PC-9 (cell line): ENCODE results near the gene YTHDF2. TPM values are rescaled to one million over a fixed set of nuclear protein-coding genes. Genes with fewer than 3 reads are reported as not detected.
"Not testable (repeated sequence)": the region's sequence is repeated elsewhere in the genome, so short reads cannot be mapped to it uniquely, and the experiment has no call there.

Experiments
- BruUV-seq: library from RNA; stranded (reverse); fragments of 400-500 nt; replicated peaks from 2 replicates; lab custom pipeline; 2021; lab: Mats Ljungman, UMichigan
- CTCF ChIA-PET: fragments of 300-600 bp; sonication (Branson Sonifier 250); formaldehyde crosslinking; loops from one replicate; lab custom pipeline; 2022; ENCODE audit warnings: antibody characterized with exemption; lab: Charles Lee
- POLR2A ChIA-PET: fragments of 300-600 bp; sonication (Branson Sonifier 250); formaldehyde crosslinking; loops from one replicate; lab custom pipeline; 2022; ENCODE audit warnings: antibody characterized with exemption; ENCODE audit not compliant: unreplicated experiment; lab: Charles Lee
- DNase-seq, 2 experiments: peaks; one replicate each; pipeline versions ENCODE4 v3.0.0 to v3.0.0-alpha.2; 2015 to 2022; ENCODE audit warnings: mixed read lengths in 1 of 2
- H2AFZ ChIP-seq: fragments of 200-600 bp; sonication (generic); 2 replicates; pipeline ENCODE4 v1.8.1; 2017; ENCODE audit warnings: antibody characterized with exemption
- H3F3A ChIP-seq: fragments of 200-600 bp; sonication (generic); 2 replicates; pipeline ENCODE4 v1.8.1; 2017; ENCODE audit warnings: antibody characterized with exemption, mild to moderate bottlenecking, low read depth; ENCODE audit not compliant: insufficient read depth
- H3K27ac ChIP-seq: fragments of 200-600 bp; sonication (generic); 2 replicates; pipeline ENCODE4 v1.6.1; 2016; ENCODE audit warnings: mixed run types
- H3K27me3 ChIP-seq: fragments of 200-600 bp; sonication (generic); 2 replicates; pipeline ENCODE4 v1.6.1; 2016; ENCODE audit warnings: low read depth, mixed run types; ENCODE audit not compliant: insufficient read depth
- H3K36me3 ChIP-seq: fragments of 200-600 bp; sonication (generic); 2 replicates; pipeline ENCODE4 v1.6.1; 2016; ENCODE audit warnings: low read depth, mixed run types
- H3K4me1 ChIP-seq: fragments of 200-600 bp; sonication (generic); replicated peaks from 2 replicates; pipeline ENCODE4 v1.6.1; 2016; ENCODE audit warnings: mixed run types; ENCODE audit not compliant: insufficient read depth
- H3K4me2 ChIP-seq: fragments of 200-600 bp; sonication (generic); 2 replicates; pipeline ENCODE4 v1.6.1; 2017; ENCODE audit warnings: mixed run types
- H3K4me3 ChIP-seq: fragments of 200-600 bp; sonication (generic); 2 replicates; pipeline ENCODE4 v1.6.1; 2016; ENCODE audit warnings: mixed run types
- H3K79me2 ChIP-seq: fragments of 200-600 bp; sonication (generic); 2 replicates; pipeline ENCODE4 v1.6.1; 2017; ENCODE audit warnings: low read depth, mixed run types
- H3K9me2 ChIP-seq: fragments of 200-600 bp; sonication (generic); 2 replicates; pipeline ENCODE4 v1.8.1; 2017; ENCODE audit warnings: mild to moderate bottlenecking; ENCODE audit not compliant: insufficient read depth
- H3K9me3 ChIP-seq: fragments of 200-600 bp; sonication (generic); 2 replicates; pipeline ENCODE4 v1.8.1; 2016; ENCODE audit warnings: low read depth; ENCODE audit not compliant: insufficient read depth
- H4K20me1 ChIP-seq: fragments of 200-600 bp; sonication (generic); 2 replicates; pipeline ENCODE4 v1.8.1; 2017; ENCODE audit not compliant: insufficient read depth
- CTCF ChIP-seq: fragments of 200-600 bp; sonication (generic); conservative IDR thresholded peaks from 2 replicates; pipeline ENCODE4 v1.6.1; 2017; ENCODE audit warnings: mixed run types, antibody characterized with exemption, mild to moderate bottlenecking, moderate library complexity
- EZH2 ChIP-seq: fragments of 200-600 bp; sonication (generic); IDR thresholded peaks from 2 replicates; pipeline ENCODE4 v1.8.0; 2017; ENCODE audit warnings: antibody characterized with exemption, low read depth
- intact Hi-C: fragments of 100-400 bp; cut with micrococcal nuclease; formaldehyde crosslinking; loops from one replicate; pipeline ENCODE4 v1.10.0; 2022; ENCODE audit not compliant: unreplicated experiment
- total RNA-seq: library from RNA; stranded (reverse); gene quantifications from 2 replicates; pipeline ENCODE4 v1.2.3, GENCODE V29; 2021

The YTHDF2 gene
- total RNA-seq, 1 experiment from 2014 or later: 63.4 TPM

GRCh38 chr1:28719332-28719619 lies 17.5 kb upstream of the YTHDF2 start:
- ChIA-PET POLR2A (no interaction called here), CTCF (no interaction called here)
- H3K36me3 ChIP-seq: no peaks in the 10 kb centered on the region
- DNase-seq: no peak
- TF ChIP-seq CTCF (no peak; the same call in 1 of the 2 replicates), EZH2 (no peak)
- no peaks in the 10 kb centered on the region for H3F3A ChIP-seq
- H3K4me3 ChIP-seq: no peak overlapping the region
- no peaks in the 10 kb centered on the region for H3K79me2 ChIP-seq
- H3K4me1 ChIP-seq: 0 out of 2 replicates have a peak, but pooled peaks cover 4% of the 10 kb centered on the region
- no peak overlapping the region for H3K4me2 ChIP-seq
- H4K20me1 ChIP-seq: no peaks in the 10 kb centered on the region
- no peaks in the 10 kb centered on the region for H3K9me3 ChIP-seq
- no peak overlapping the region for H2AFZ ChIP-seq
- no peak overlapping the region for H3K27ac ChIP-seq
- no peaks in the 10 kb centered on the region for H3K27me3 ChIP-seq
- no peaks in the 10 kb centered on the region for H3K9me2 ChIP-seq
- intact Hi-C loops: no loop called here
- BruUV-seq: no TSS peak

GRCh38 chr1:28720376-28720775 lies 16.4 kb upstream of the YTHDF2 start:
- TF ChIP-seq EZH2 (no peak), CTCF (no peak)
- Histone ChIP-seq H4K20me1 (no peaks in the 10 kb centered on the region), H3F3A (no peaks in the 10 kb centered on the region), H3K36me3 (no peaks in the 10 kb centered on the region), H3K9me2 (no peaks in the 10 kb centered on the region), H3K4me1 (0 out of 2 replicates have a peak, but pooled peaks cover 4% of the 10 kb centered on the region), H3K79me2 (no peaks in the 10 kb centered on the region), H3K9me3 (no peaks in the 10 kb centered on the region), H3K27me3 (no peaks in the 10 kb centered on the region), H2AFZ (no peak overlapping the region), H3K4me2 (no peak overlapping the region), H3K4me3 (no peak overlapping the region), H3K27ac (no peak overlapping the region)
- POLR2A ChIA-PET: no interaction called here
- no peak for DNase-seq
- intact Hi-C loops: no loop called here
- no TSS peak for BruUV-seq
- CTCF ChIA-PET: interaction anchor here (0.7 kb wide), 1 partner anchor 447 kb away, joined by 3 read pairs; no protein-coding TSS in a partner anchor

- H3K79me2 ChIP-seq, H3F3A ChIP-seq, H3K4me3 ChIP-seq, H3K4me2 ChIP-seq, H3K9me3 ChIP-seq, POLR2A ChIA-PET, H3K27me3 ChIP-seq, intact Hi-C loops, H3K4me1 ChIP-seq, H3K27ac ChIP-seq, H2AFZ ChIP-seq, DNase-seq, H4K20me1 ChIP-seq, BruUV-seq, H3K9me2 ChIP-seq, H3K36me3 ChIP-seq: not testable (repeated sequence)
- CTCF ChIA-PET: interaction anchor here (1.0 kb wide), 1 partner anchor 15 kb away, joined by 3 read pairs; the partner anchor contains the start of gene YTHDF2
Measured at GRCh38 chr1:28721927-28722326, 14.8 kb upstream of the YTHDF2 start.

- H3K4me3 ChIP-seq, POLR2A ChIA-PET, H4K20me1 ChIP-seq, H3K79me2 ChIP-seq, H3K36me3 ChIP-seq, H3K4me2 ChIP-seq, H3K9me2 ChIP-seq, H3K27me3 ChIP-seq, H3K27ac ChIP-seq, H3K9me3 ChIP-seq, BruUV-seq, intact Hi-C loops, H3F3A ChIP-seq, H2AFZ ChIP-seq, DNase-seq, H3K4me1 ChIP-seq: not testable (repeated sequence)
- CTCF ChIA-PET: interaction anchor here (0.6 kb wide), 2 partner anchors 9 to 12 kb away, joined by 3 to 26 read pairs; partner anchors contain the start of gene YTHDF2
Measured at GRCh38 chr1:28725365-28725764, 11.4 kb upstream of the YTHDF2 start.
